Superior temporal gyrus (tissue), 1 donor: Measurements from ENCODE around the gene KCND1.

Experiments
- DNase-seq: peaks from one replicate; pipeline ENCODE4 v3.0.0-alpha.2; 2016; ENCODE audit errors: extremely low spot score

Gene KCND1

GRCh38 chrX:48938721-48939425, 32.8 kb downstream of the KCND1 start:
- DNase-seq: no peak

- no peak for DNase-seq
Measured at GRCh38 chrX:48937054-48937907, 34.4 kb downstream of the KCND1 start.

DNA sequence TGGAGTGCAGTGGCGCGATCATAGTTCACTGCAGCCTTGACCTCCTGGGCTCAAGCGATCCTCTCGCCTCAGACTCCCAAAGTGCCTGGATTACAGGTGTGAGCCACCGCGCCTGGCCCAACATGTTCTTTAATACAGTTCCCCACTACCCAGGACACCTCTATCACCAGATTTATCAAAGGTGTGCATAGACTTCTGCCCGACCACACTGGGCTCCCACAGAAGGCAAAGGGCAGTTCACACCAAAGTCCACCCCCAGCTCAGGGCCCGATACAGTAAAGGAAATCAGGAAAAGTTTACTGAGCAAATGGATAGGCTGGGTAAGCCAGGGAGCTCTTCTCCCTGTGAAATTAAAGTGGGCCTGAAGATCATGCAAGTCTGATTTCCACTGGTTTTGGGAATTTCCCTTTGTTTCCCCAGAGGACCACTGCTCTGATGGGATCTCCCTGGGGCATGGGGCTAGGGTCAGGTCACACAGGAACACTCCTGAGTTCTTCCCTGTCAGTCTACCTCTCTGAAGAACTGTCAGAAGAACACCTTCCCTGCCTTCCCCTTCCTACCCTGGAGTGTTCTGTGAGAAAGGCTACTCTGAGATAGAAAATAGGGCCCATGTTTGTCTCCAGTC, 35.1 kb downstream of the KCND1 start:
- DNase-seq: no peak

DNA sequence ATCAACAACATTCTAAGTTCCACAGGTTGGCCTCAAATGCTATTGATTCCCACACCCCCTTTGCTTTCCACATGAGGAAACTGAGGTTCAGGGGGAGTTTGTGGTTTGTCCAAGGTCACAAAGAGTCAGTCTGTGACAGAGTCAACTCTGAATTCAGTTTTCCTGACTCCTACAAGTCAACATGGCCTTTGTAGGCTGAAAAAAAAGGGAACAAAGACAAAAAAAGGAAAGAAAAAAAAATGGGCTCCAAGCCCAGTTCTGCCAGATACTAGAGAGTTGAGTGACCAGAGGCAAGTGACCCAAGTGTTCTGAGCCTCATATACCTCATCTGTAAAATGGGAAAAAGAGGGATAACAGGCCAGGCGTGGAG, 36.4 kb downstream of the KCND1 start:
- DNase-seq: no peak

DNA sequence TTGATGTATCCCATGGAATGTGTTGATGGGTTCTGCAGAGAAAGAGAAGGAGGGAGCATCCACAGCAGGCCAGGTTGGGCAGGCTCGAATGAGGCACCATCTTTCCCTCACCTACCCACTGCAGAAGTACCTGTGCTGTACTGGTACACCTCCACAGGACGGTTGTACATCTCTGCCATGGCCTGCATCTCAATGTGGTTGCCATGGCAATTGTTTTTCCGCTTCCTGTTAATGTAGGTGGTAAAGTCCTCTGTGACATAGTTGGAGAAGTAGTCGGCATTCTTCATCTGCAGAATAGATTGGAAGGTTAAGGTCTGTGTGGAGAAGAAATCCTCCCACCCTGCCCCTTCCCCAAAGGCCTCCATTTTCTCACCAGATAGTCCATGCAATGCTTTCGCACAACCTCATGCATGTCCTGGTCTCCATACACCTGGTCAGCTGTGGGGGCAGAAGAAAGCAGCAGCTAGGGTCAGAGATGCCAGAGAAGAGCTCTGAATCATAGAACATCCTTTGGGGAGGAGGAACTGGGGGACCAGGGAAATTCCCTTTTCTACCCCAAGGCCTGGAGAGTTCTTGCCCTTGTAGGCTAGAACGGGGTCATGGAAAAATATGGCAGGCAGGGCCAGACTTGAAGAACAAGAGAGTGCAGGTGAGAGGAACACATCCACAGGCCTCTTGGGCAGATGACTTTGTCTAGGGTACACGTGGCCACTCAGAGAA, 36.9 kb downstream of the KCND1 start:
- no peak for DNase-seq

DNA sequence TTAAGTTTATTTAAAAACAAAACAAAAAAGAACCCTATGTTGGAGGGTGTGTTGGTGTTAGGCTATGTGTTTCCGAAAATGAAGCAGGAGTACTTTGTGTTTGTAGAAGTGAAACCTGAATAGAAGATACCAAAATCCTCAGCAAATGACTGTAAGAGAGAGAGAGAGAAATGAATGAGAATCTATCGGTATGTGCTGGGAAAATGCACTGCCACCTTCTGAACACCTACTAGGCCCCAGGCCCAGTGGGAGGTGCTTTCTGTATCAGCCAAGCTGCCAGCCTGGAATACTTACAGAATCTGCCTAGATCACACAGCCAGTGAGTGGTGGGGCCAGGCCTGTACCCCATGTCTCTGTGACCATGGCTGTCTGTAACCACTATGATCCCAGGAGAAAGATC, 37.9 kb downstream of the KCND1 start:
- DNase-seq: no peak

DNA sequence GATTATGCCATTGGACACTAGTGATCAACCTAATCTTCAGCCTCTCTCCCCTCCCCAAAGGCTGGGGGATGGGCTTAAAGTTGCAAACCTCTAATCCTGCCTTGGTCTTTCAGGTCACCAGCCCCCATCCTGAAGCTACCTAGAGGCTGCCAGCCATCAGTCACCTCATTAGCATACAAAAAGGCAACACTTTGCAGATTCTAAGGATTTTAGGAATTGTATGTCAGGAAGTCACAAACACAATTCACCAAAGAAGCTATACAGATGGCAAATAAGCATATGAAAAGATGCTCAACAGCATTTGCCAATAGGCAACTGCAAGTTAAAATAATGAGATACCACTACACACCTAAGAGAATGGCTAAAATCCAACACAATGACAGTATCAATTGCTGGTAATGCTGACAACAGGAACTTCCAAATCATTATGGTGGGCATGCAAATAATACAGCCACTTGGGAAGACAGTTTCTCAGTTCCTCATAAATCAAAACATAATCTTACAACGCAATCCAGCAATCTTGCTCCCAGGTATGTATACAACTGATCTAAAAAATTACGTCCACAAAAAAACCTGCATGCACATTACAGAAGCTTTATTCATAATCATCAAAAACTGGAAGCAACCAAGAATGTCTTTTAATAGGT, 43.8 kb downstream of the KCND1 start:
- DNase-seq: no peak

DNA sequence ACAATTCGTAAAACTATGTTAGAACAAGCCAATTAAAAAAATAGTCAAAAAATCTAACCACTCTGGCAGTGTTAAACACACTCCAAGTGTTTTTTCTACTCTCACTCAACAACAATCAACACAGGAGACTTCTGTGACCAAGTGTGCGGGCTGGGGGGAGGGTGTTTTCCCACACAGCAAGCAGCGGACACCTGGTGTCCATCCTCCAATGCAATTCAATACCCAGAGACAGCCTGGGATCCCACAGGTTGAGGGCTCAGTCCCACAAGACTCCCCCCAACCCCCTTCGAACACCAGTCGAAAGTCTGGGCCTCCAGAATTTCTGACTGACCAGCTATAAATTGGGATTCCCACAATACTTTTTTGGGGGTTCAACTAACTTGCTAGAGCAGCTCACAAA, 44.5 kb downstream of the KCND1 start:
- no peak for DNase-seq

GRCh38 chrX:48924270-48924669, 47.4 kb downstream of the KCND1 start:
- DNase-seq: no peak

- no peak for DNase-seq
Measured at GRCh38 chrX:48923771-48924170, 47.9 kb downstream of the KCND1 start.

DNA sequence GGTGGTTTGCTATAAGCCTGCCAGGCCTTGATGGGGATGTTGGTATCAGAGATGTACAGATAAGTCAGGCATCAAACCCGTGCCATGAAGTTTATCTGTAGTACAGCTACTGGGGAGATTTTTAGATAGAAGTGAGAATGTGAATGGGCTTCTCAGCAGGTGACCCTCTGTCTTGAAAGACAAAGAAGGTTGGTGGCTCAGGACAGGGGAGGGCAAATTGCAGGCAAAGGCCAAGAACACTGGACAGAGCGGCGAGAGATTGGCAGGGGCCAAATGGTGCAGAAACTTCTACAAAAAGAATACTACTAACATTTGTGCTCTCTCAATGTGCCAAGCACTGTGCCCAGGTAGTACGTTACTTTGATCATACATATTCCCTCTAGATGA, 50.9 kb downstream of the KCND1 start:
- no peak for DNase-seq

- peak; percentile 8 for DNase-seq
Measured at GRCh38 chrX:48919947-48920717, 51.5 kb downstream of the KCND1 start.

- no peak for DNase-seq
Measured at GRCh38 chrX:48919360-48919841, 52.2 kb downstream of the KCND1 start.

GRCh38 chrX:48918643-48919340, 52.9 kb downstream of the KCND1 start, which contains the start of gene PIM2:
Gene PIM2, minus strand, starts transcription at chrX:48919024. Its CDS starts 190 bp downstream, at chrX:48918834.
- peak; percentile 75 for DNase-seq

- DNase-seq: no peak
Measured at GRCh38 chrX:48918301-48918642, 53.4 kb downstream of the KCND1 start.

DNA sequence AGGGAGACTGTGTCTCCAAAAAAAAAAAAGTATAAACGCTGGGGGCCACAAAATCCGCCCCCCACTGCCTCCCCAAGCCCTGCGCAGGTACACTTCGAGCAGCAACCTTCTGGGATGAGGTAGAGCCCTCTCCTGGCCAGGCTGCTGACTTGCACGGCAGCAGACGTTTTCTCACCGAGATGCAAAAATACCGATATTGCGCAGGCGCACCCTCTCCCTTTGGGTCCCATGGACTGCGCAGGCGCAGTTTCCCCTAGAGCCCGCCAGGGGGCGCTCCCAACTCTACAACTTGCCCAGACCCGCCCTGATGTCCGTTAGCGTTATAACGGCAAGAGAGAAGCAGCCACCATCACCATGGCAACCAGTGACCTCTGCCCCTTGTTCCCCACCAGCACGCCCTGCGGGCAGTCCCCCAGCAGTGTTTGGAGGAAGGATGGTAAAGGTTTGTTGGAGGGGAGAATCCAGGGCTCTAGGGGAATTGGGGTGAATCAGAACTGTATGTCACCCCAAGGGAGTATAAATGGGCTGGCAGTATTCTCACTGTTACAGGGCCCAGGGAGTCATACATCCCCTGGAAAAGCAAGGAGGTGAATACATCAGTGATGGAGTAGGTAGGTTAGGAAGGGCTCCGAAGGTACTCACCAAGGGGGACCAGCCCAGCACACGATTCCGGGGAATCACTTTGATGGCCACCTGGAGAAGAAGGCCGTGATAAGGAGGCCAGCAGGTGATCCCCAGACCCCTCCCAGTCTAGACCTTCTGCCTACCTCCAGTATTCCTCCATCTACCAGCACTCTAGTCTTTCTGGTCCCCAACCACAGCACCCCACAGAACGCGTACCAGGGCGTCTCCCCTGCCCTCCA, 54.3 kb downstream of the KCND1 start:
- peak; percentile 89 for DNase-seq

DNA sequence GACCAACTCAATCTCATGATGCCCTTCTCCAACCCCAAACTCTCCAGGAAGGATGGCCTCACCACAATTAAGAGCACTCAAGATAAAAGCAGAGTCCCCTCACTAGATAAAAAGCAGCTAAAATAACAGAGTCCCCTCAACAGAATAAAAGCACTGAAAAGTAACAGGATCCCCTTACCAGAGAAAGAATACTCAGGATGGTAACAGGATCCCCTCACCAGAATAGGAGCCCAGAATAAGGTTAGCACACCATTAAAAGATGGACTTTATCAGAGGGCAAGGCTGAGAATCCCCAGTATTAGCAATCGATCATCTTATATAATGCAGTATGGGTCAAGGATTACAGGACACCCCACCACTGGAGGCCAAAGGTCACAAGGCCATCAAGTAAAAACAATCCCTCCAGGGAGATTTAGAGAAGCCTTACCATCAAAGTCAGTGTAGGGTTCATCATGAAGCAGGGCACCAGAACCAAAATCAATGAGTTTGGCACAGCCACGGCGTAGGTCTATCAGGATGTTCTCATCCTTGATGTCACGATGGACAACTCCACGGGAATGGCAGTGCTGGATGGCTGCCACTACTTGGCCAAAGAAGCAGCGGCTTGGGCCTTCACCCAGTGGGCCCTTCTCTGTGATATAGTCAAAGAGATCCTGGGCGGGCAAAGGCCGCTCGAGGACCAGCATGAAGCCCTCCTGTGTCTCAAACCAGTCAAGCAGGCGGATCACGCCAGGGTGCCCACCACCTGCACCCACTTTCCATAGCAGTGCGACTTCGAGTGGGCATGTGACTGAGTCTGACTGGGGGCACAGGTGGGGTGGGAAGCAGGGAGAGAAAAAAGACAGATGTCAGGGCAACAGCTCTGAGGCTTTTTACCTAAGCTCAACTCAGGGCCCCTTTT, 56.8 kb downstream of the KCND1 start:
- no peak for DNase-seq
